Mammary epithelial cell (primary cell): ENCODE measurements around the gene FYN.

Experiments
- EZH2 ChIP-seq: IDR thresholded peaks from 2 replicates; pipeline ENCODE4 v1.6.1; 2012; ENCODE audit warnings: low read length, inconsistent platforms, borderline replicate concordance
- TF ChIP-seq, protein P1 (sequence below), 2 donors: IDR thresholded peaks in 1 of 2; conservative IDR thresholded peaks in 1 of 2; 2 replicates each; pipeline ENCODE4 v1.5.1; 2011 to 2012; ENCODE audit warnings: inconsistent platforms in 2 of 2, low read length in 2 of 2, mild to moderate bottlenecking in 2 of 2, control low read depth in 1 of 2, low read depth in 1 of 2; ENCODE audit not compliant: insufficient read depth in 1 of 2; ENCODE audit errors: extremely low read depth in 1 of 2

DNA sequence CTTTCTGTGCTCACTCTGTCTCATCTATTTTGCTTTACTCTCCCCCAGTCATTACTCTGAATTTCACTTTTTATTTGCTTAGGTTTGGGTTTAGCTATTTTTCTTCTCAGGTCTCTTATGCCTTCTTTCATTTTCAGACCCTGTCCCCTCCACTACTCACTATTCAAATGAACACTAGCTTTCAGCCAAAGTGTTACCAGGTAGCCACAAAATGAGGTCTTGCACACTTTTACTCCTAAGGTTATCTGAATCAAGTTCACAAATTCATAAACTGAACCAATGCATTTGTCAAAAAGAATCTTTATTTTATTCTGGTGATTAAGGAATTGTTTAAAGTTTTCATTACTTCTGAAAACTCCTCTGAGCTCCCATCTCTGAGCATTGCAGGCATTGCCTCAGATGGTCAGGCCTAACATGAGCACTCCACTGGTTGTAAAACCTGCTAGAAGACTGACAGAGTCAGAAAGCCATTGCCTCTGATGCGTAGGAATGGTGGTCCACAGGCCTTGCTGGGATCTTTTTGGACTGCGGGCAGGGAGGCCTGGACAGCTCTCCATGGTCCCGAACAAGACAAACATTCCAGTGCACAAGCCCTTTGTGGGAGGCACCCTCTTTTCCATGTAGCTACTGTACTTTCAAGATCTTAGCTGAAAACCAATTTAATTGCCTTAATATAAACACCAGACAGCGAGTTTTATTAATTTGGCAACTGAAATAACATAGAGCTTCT lies 48.5 kb downstream of the FYN start:
- TF ChIP-seq, protein P1, sequence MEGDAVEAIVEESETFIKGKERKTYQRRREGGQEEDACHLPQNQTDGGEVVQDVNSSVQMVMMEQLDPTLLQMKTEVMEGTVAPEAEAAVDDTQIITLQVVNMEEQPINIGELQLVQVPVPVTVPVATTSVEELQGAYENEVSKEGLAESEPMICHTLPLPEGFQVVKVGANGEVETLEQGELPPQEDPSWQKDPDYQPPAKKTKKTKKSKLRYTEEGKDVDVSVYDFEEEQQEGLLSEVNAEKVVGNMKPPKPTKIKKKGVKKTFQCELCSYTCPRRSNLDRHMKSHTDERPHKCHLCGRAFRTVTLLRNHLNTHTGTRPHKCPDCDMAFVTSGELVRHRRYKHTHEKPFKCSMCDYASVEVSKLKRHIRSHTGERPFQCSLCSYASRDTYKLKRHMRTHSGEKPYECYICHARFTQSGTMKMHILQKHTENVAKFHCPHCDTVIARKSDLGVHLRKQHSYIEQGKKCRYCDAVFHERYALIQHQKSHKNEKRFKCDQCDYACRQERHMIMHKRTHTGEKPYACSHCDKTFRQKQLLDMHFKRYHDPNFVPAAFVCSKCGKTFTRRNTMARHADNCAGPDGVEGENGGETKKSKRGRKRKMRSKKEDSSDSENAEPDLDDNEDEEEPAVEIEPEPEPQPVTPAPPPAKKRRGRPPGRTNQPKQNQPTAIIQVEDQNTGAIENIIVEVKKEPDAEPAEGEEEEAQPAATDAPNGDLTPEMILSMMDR (conservative IDR thresholded peaks at IDR 0.05 in 1 of 2, IDR thresholded peaks at IDR 0.05 in 1 of 2; ENCODE audit: extremely low read depth in 1 of 2, insufficient read depth in 1 of 2, low read depth in 1 of 2, low read length in 2 of 2): no peak
- no peak for TF ChIP-seq EZH2
